HepG2 (cell line): ENCODE results near the gene LARP1. TPM values are rescaled to one million over a fixed set of nuclear protein-coding genes. Genes with fewer than 3 reads are reported as not detected.

Experiments
- ATAC-seq: fragments of 200-7000 bp; cut with Tn5 transposase; 3 replicates; pipeline ENCODE4 v1.9.1; 2020; ENCODE audit warnings: mild to moderate bottlenecking, moderate library complexity
- BruUV-seq: library from RNA; stranded (reverse); fragments of 400-500 nt; replicated peaks from 2 replicates; lab custom pipeline; 2021; lab: Mats Ljungman, UMichigan
- CTCF ChIA-PET: fragments of 300-600 bp; formaldehyde crosslinking; extraction: SDS; loops from one replicate; lab custom pipeline; 2021; ENCODE audit warnings: low total read pairs, inconsistent platforms, low intra/inter-chr PET ratio; lab: Yijun Ruan, JAX
- POLR2A ChIA-PET: fragments of 350-600 bp; sonication (Branson Sonifier 250); formaldehyde crosslinking; loops from one replicate; lab custom pipeline; 2020; ENCODE audit warnings: antibody characterized with exemption, inconsistent platforms; lab: Yijun Ruan, JAX
- DNase-seq: peaks from one replicate; pipeline ENCODE4 v3.0.0-alpha.2; 2015; ENCODE audit warnings: low spot score
- FAIRE-seq: peaks from 3 replicates; lab custom pipeline; 2011; peaks lifted over from hg19 to GRCh38; lab: Jason Lieb, UNC
- H2AFZ ChIP-seq: one replicate; pipeline ENCODE4 v1.6.1; 2011; ENCODE audit warnings: low read length, inconsistent platforms
- H3K27ac ChIP-seq: fragments of 300-600 bp; 3 replicates; pipeline ENCODE4 v1.8.0; 2011; ENCODE audit warnings: mixed run types, mild to moderate bottlenecking, mixed read lengths, low read length, inconsistent platforms; ENCODE audit not compliant: insufficient read depth; ENCODE audit errors: extremely low read length
- H3K27me3 ChIP-seq, 2 experiments: fragments of 200-600 bp in 1 of 2; 2 replicates in 1 of 2; 3 replicates in 1 of 2; pipeline versions ENCODE4 v1.6.0 to v1.8.0; 2011; ENCODE audit warnings: low read length in 2 of 2, mild to moderate bottlenecking in 2 of 2, moderate library complexity in 2 of 2, inconsistent platforms in 1 of 2; ENCODE audit not compliant: insufficient read depth in 2 of 2, control insufficient read depth in 1 of 2
- H3K36me3 ChIP-seq, 2 experiments: fragments of 200-600 bp in 1 of 2; replicated peaks in 1 of 2; 2 replicates in 1 of 2; 3 replicates in 1 of 2; pipeline versions ENCODE4 v1.5.1 to v1.8.0; 2011; ENCODE audit warnings: low read length in 2 of 2, inconsistent platforms in 1 of 2; ENCODE audit not compliant: insufficient read depth in 2 of 2, control insufficient read depth in 1 of 2
- H3K4me1 ChIP-seq: 2 replicates; pipeline ENCODE4 v1.5.1; 2012; ENCODE audit warnings: low read length, inconsistent platforms; ENCODE audit not compliant: insufficient read depth
- H3K4me2 ChIP-seq: 2 replicates; pipeline ENCODE4 v1.6.0; 2011; ENCODE audit warnings: low read depth, low read length, inconsistent platforms
- H3K4me3 ChIP-seq, 3 experiments: fragments of 200-600 bp in 1 of 3; sonication (generic), shearing (Covaris generic) in 1 of 3; replicated peaks in 1 of 3; 2 replicates each; pipeline ENCODE4 v1.5.1; 2011 to 2016; ENCODE audit warnings: low read length in 3 of 3, inconsistent platforms in 2 of 3, low read depth in 2 of 3, mild to moderate bottlenecking in 2 of 3, control low read depth in 1 of 3, mixed read lengths in 1 of 3; ENCODE audit not compliant: insufficient read depth in 1 of 3
- H3K79me2 ChIP-seq: one replicate; pipeline ENCODE4 v1.6.1; 2011; ENCODE audit warnings: low read length, inconsistent platforms; ENCODE audit not compliant: insufficient read depth
- H3K9ac ChIP-seq: 2 replicates; pipeline ENCODE4 v1.6.0; 2011; ENCODE audit warnings: mild to moderate bottlenecking, low read depth, low read length, inconsistent platforms; ENCODE audit not compliant: insufficient read depth
- H3K9me3 ChIP-seq: 2 replicates; pipeline ENCODE4 v1.5.1; 2012; ENCODE audit warnings: mild to moderate bottlenecking, low read length
- H4K20me1 ChIP-seq: 2 replicates; pipeline ENCODE4 v1.6.0; 2011; ENCODE audit warnings: inconsistent platforms, mild to moderate bottlenecking, low read length, moderate library complexity; ENCODE audit not compliant: insufficient read depth
- CBFB ChIP-seq: sonication (generic); formaldehyde crosslinking; IDR thresholded peaks from 2 replicates; pipeline ENCODE4 v1.4.0; 2020; ENCODE audit warnings: missing genetic modification reagents
- CHD2 ChIP-seq: IDR thresholded peaks from 2 replicates; pipeline ENCODE4 v1.6.1; 2011; ENCODE audit warnings: low read depth, low read length, improper control_type of control experiment
- ETV6 ChIP-seq: sonication (generic); formaldehyde crosslinking; conservative IDR thresholded peaks from 2 replicates; pipeline ENCODE4 v1.4.0; 2020; ENCODE audit warnings: missing genetic modification reagents
- FOXK1 ChIP-seq: sonication (generic); formaldehyde crosslinking; IDR thresholded peaks from 2 replicates; pipeline ENCODE4 v1.4.0; 2020; ENCODE audit warnings: low read depth, missing genetic modification reagents, borderline replicate concordance
- MBD4 ChIP-seq: IDR thresholded peaks from 2 replicates; pipeline ENCODE4 v1.6.1; 2012; ENCODE audit warnings: low read length, inconsistent platforms, borderline replicate concordance
- MLLT10 ChIP-seq: sonication (generic); formaldehyde crosslinking; IDR thresholded peaks from 2 replicates; pipeline ENCODE4 v1.4.0; 2020; ENCODE audit warnings: missing genetic modification reagents
- PLRG1 ChIP-seq: fragments of 450-650 bp; conservative IDR thresholded peaks from 2 replicates; pipeline ENCODE4 v1.6.1; 2016
- ZNF224 ChIP-seq: sonication (generic); formaldehyde crosslinking; IDR thresholded peaks from 2 replicates; pipeline ENCODE4 v1.5.0; 2020; ENCODE audit warnings: mild to moderate bottlenecking, missing genetic modification reagents
- ZNF292 ChIP-seq: sonication (generic); formaldehyde crosslinking; IDR thresholded peaks from 2 replicates; pipeline ENCODE4 v1.8.1; 2022; ENCODE audit warnings: mild to moderate bottlenecking, low read depth, missing genetic modification reagents, borderline replicate concordance
- ZNF629 ChIP-seq: sonication (generic); formaldehyde crosslinking; conservative IDR thresholded peaks from 2 replicates; pipeline ENCODE4 v1.5.0; 2020; ENCODE audit warnings: missing genetic modification reagents
- WGBS: methylation state at CpG from one replicate; pipeline ENCODE4 v1.1.6; 2017; ENCODE audit warnings: low lambda C conversion rate; 5-methylcytosine and 5-hydroxymethylcytosine counted together
- in situ Hi-C: cut with HindIII; loops from 2 replicates; pipeline ENCODE4 v1.10.0; 2017; ENCODE audit warnings: low pct_unique_long_range_greater_than_20kb; ENCODE audit not compliant: extremely low pct_ligation_motif_present
- intact Hi-C: fragments of 100-400 bp; cut with micrococcal nuclease; formaldehyde crosslinking; loops from one replicate; pipeline ENCODE4 v1.10.0; 2022; ENCODE audit not compliant: unreplicated experiment
- polyA plus RNA-seq, 8 experiments: library from polyadenylated mRNA; depleted of rRNA in 3 of 8; stranded (reverse) in 7 of 8; unstranded in 1 of 8; fragments of >200 nt; fragmentation: Illumina TruSeq in 4 of 8; extraction: Trizol in 4 of 8; gene quantifications; 2 replicates each; pipeline versions ENCODE4 v1.2.1 to v1.2.3, GENCODE V29; 2011 to 2016; ENCODE audit warnings: low read depth in 4 of 8, missing spikeins in 1 of 8, mixed read lengths in 1 of 8; ENCODE audit not compliant: insufficient read depth in 1 of 8
- total RNA-seq, 5 experiments: library from RNA; depleted of rRNA; stranded (reverse); fragments of >200 nt; fragmentation: Illumina TruSeq; extraction: Trizol; gene quantifications; 2 replicates each; pipeline ENCODE4 v1.2.3, GENCODE V29; 2016; ENCODE audit warnings: low read depth in 1 of 5
- TF ChIP-seq, protein P1 (sequence below): sonication (generic); formaldehyde crosslinking; IDR thresholded peaks from 2 replicates; pipeline ENCODE4 v1.5.1; 2020; ENCODE audit warnings: mild to moderate bottlenecking, missing genetic modification reagents, borderline replicate concordance
- TF ChIP-seq, protein P2 (sequence below): sonication (generic); formaldehyde crosslinking; IDR thresholded peaks from 2 replicates; pipeline ENCODE4 v1.5.0; 2020; ENCODE audit warnings: mild to moderate bottlenecking, missing genetic modification reagents
- TF ChIP-seq, protein P3 (sequence below): sonication (generic); formaldehyde crosslinking; IDR thresholded peaks from 2 replicates; pipeline ENCODE4 v1.5.0; 2020; ENCODE audit warnings: missing genetic modification reagents
- TF ChIP-seq, protein P4 (sequence below): sonication (generic); formaldehyde crosslinking; IDR thresholded peaks from 2 replicates; pipeline ENCODE4 v1.8.0; 2022; ENCODE audit warnings: missing genetic modification reagents, mild to moderate bottlenecking, borderline replicate concordance

Gene LARP1
- total and polyA plus RNA-seq, 2 of the 13 experiments (the other 11 are each of a cell fraction or from before 2014, with no cell fraction given): 45.2 to 61.4 TPM

GRCh38 chr5:154745349-154745748 is 9.8 kb upstream of the LARP1 start:
- ATAC-seq: no peak
- TF ChIP-seq ZNF629 (CRISPR knock-in tag): peak; percentile 65
- TF ChIP-seq, protein P1, sequence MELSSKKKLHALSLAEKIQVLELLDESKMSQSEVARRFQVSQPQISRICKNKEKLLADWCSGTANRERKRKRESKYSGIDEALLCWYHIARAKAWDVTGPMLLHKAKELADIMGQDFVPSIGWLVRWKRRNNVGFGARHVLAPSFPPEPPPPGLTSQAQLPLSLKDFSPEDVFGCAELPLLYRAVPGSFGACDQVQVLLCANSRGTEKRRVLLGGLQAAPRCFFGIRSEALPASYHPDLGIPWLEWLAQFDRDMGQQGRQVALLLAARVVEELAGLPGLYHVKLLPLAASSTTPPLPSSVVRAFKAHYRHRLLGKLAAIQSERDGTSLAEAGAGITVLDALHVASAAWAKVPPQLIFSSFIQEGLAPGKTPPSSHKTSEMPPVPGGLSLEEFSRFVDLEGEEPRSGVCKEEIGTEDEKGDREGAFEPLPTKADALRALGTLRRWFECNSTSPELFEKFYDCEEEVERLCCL (CRISPR knock-in tag): no peak
- TF ChIP-seq, all 625 proteins: peak for 1
- WGBS: 85% methylated on average over 1 of the region's 1 CpG
- ChIA-PET POLR2A (no interaction called here), CTCF (no interaction called here)
- H3K27ac ChIP-seq: no peak overlapping the region
- no peaks in the 10 kb centered on the region for H4K20me1 ChIP-seq
- in situ Hi-C loops (no loop called here), intact Hi-C loops (no loop called here)
- no peaks in the 10 kb centered on the region for H3K9me3 ChIP-seq
- no peak overlapping the region for H3K4me2 ChIP-seq
- H3K4me1 ChIP-seq: peaks cover 11% of the 10 kb centered on the region
- H3K27me3 ChIP-seq: no peaks in the 10 kb centered on the region
- H2AFZ ChIP-seq: no peak overlapping the region
- H3K79me2 ChIP-seq: no peaks in the 10 kb centered on the region
- H3K9ac ChIP-seq: no peak overlapping the region
- no peak for FAIRE-seq
- no peak for DNase-seq
- H3K4me3 ChIP-seq: no peak overlapping the region
- no TSS peak for BruUV-seq
- H3K36me3 ChIP-seq: no peaks in the 10 kb centered on the region

- intact Hi-C loops: no loop called here
- POLR2A ChIA-PET: no interaction called here
- no TSS peak for BruUV-seq
- no peak for TF ChIP-seq ZNF224
- TF ChIP-seq, protein P2, sequence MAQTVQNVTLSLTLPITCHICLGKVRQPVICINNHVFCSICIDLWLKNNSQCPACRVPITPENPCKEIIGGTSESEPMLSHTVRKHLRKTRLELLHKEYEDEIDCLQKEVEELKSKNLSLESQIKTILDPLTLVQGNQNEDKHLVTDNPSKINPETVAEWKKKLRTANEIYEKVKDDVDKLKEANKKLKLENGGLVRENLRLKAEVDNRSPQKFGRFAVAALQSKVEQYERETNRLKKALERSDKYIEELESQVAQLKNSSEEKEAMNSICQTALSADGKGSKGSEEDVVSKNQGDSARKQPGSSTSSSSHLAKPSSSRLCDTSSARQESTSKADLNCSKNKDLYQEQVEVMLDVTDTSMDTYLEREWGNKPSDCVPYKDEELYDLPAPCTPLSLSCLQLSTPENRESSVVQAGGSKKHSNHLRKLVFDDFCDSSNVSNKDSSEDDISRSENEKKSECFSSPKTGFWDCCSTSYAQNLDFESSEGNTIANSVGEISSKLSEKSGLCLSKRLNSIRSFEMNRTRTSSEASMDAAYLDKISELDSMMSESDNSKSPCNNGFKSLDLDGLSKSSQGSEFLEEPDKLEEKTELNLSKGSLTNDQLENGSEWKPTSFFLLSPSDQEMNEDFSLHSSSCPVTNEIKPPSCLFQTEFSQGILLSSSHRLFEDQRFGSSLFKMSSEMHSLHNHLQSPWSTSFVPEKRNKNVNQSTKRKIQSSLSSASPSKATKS (CRISPR knock-in tag): no peak
- TF ChIP-seq ETV6 (CRISPR knock-in tag): no peak
- no peak for TF ChIP-seq FOXK1
- TF ChIP-seq ZNF292 (CRISPR knock-in tag): no peak
- TF ChIP-seq, protein P3, sequence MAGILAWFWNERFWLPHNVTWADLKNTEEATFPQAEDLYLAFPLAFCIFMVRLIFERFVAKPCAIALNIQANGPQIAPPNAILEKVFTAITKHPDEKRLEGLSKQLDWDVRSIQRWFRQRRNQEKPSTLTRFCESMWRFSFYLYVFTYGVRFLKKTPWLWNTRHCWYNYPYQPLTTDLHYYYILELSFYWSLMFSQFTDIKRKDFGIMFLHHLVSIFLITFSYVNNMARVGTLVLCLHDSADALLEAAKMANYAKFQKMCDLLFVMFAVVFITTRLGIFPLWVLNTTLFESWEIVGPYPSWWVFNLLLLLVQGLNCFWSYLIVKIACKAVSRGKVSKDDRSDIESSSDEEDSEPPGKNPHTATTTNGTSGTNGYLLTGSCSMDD (CRISPR knock-in tag): no peak
- no peak for TF ChIP-seq PLRG1
- no peak for TF ChIP-seq MBD4
- no peak for TF ChIP-seq CHD2
- no peak for TF ChIP-seq MLLT10 (CRISPR knock-in tag)
- no peak for TF ChIP-seq CBFB
- TF ChIP-seq, protein P4, sequence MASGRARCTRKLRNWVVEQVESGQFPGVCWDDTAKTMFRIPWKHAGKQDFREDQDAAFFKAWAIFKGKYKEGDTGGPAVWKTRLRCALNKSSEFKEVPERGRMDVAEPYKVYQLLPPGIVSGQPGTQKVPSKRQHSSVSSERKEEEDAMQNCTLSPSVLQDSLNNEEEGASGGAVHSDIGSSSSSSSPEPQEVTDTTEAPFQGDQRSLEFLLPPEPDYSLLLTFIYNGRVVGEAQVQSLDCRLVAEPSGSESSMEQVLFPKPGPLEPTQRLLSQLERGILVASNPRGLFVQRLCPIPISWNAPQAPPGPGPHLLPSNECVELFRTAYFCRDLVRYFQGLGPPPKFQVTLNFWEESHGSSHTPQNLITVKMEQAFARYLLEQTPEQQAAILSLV (CRISPR knock-in tag): no peak
Observed at GRCh38 chr5:154749491-154749890, 5.7 kb upstream of the LARP1 start.

More at GRCh38 chr5:154749491-154749890, 5.7 kb upstream of the LARP1 start:
- Histone ChIP-seq H2AFZ (no peak overlapping the region), H4K20me1 (no peaks in the 10 kb centered on the region), H3K27ac (no peak overlapping the region), H3K4me1 (peaks cover 25% of the 10 kb centered on the region), H3K4me3 (no peak overlapping the region), H3K4me2 (no peak overlapping the region), H3K9me3 (no peaks in the 10 kb centered on the region), H3K36me3 (no peaks in the 10 kb centered on the region), H3K27me3 (no peaks in the 10 kb centered on the region), H3K9ac (no peak overlapping the region), H3K79me2 (no peaks in the 10 kb centered on the region)
- WGBS: 92% methylated on average over 1 of the region's 1 CpG
- FAIRE-seq (no peak), ATAC-seq (no peak), DNase-seq (no peak)
- CTCF ChIA-PET: no interaction called here
- in situ Hi-C loops: no loop called here
